ENCODE results near the gene KCNH1. TPM values are rescaled to one million over a fixed set of nuclear protein-coding genes. Genes with fewer than 3 reads are reported as not detected.

KCNH1 gene
- polyA plus RNA-seq, 2 of the 4 experiments (the other 2 are of a cell fraction), result 5.1 to 7.9 TPM

- no peak for ATAC-seq
- no peak for TF ChIP-seq KDM5A (IDR thresholded peaks at IDR 0.05)
- no peak for TF ChIP-seq BCL3 (IDR thresholded peaks at IDR 0.05)
- no peak for TF ChIP-seq RFX5 (IDR thresholded peaks at IDR 0.05)
- TF ChIP-seq HOXB13 (CRISPR knock-in tag; IDR thresholded peaks at IDR 0.05; ENCODE audit: low read depth), result no peak
- no peak for TF ChIP-seq POLR2A (IDR thresholded peaks at IDR 0.05; ENCODE audit: low read length)
- TF ChIP-seq REST (IDR thresholded peaks at IDR 0.05), result no peak
- no peak for TF ChIP-seq EP300 (IDR thresholded peaks at IDR 0.05)
- no peak for TF ChIP-seq PBX3 (IDR thresholded peaks at IDR 0.05)
- no peak for TF ChIP-seq USF2 (IDR thresholded peaks at IDR 0.05)
- TF ChIP-seq EHMT2 (IDR thresholded peaks at IDR 0.05; ENCODE audit: low read depth), result no peak
- no peak for TF ChIP-seq PHF8 (IDR thresholded peaks at IDR 0.05; ENCODE audit: borderline replicate concordance, low read depth)
- TF ChIP-seq EHF (CRISPR knock-in tag; IDR thresholded peaks at IDR 0.05), result no peak
- no peak for TF ChIP-seq E2F6 (IDR thresholded peaks at IDR 0.05; ENCODE audit: borderline replicate concordance, low read depth)
- TF ChIP-seq RARB (CRISPR knock-in tag; IDR thresholded peaks at IDR 0.05), result no peak
- TF ChIP-seq SREBF2 (IDR thresholded peaks at IDR 0.05), result no peak
- no peak for TF ChIP-seq JUN (IDR thresholded peaks at IDR 0.05)
- no peak for TF ChIP-seq TFCP2L1 (CRISPR knock-in tag; IDR thresholded peaks at IDR 0.05)
- no peak for DNase-seq (ENCODE audit: low read depth in 1 of 2, low spot score in 1 of 2)
- no peak for FAIRE-seq
- Histone ChIP-seq H3K4me1 (no peaks in the 10 kb centered on the region), H3K27ac (no peak overlapping the region), H3K4me3 (no peak overlapping the region), H3K9me3 (peaks cover 5% of the 10 kb centered on the region), H3K4me2 (no peak overlapping the region)
- 90% methylated on average over 7 of the region's 8 CpGs for WGBS (ENCODE audit: missing lambda C conversion rate)
- POLR2A ChIA-PET, result no interaction called here
- CTCF ChIA-PET, result no interaction called here
These were observed 378.9 kb downstream of the KCNH1 start for GRCh38 chr1:210754878-210755665.

- CTCF ChIA-PET, result interaction anchor here (1.0 to 1.8 kb wide), 2 partner anchors 15 to 382 kb away, joined by 4 read pairs; partner anchors contain the start of gene KCNH1
- TF ChIP-seq FOSL2 (IDR thresholded peaks at IDR 0.05) (no peak), FOSL2 (CRISPR knock-in tag; IDR thresholded peaks at IDR 0.05) (no peak), EHMT2 (IDR thresholded peaks at IDR 0.05; ENCODE audit: low read depth) (no peak), FOSB (CRISPR knock-in tag; IDR thresholded peaks at IDR 0.05) (no peak), HEYL (CRISPR knock-in tag; IDR thresholded peaks at IDR 0.05) (no peak), MAZ (IDR thresholded peaks at IDR 0.05; ENCODE audit: borderline replicate concordance, low read depth, low read length) (no peak), EHF (CRISPR knock-in tag; IDR thresholded peaks at IDR 0.05) (no peak), NFE2L2 (conservative IDR thresholded peaks at IDR 0.05; ENCODE audit: low read length) (no peak), BHLHE40 (IDR thresholded peaks at IDR 0.05; ENCODE audit: low read depth, low read length) (no peak), FOXS1 (CRISPR knock-in tag; IDR thresholded peaks at IDR 0.05) (no peak)
- WGBS (ENCODE audit: missing lambda C conversion rate), result 45% methylated on average over 2 of the region's 2 CpGs
These were observed 382.0 kb downstream of the KCNH1 start for GRCh38 chr1:210751911-210752310.

More at GRCh38 chr1:210751911-210752310, 382.0 kb downstream of the KCNH1 start:
- peaks cover under 1% of the 10 kb centered on the region; the same call in 1 of the 3 replicates for H3K4me1 ChIP-seq
- H3K4me2 ChIP-seq, result no peak overlapping the region
- no peak overlapping the region for H3K27ac ChIP-seq
- H3K4me3 ChIP-seq, result no peak overlapping the region
- POLR2A ChIA-PET, result no interaction called here
- no peak for DNase-seq (ENCODE audit: low read depth in 1 of 2, low spot score in 1 of 2)
- no peak for FAIRE-seq
- ATAC-seq, result no peak
- no peaks in the 10 kb centered on the region for H3K9me3 ChIP-seq

Data from A549 (cell line).